PC-9 (cell line): ENCODE results near the gene GYPC.

ENCODE experiments used
- EZH2 ChIP-seq: fragments of 200-600 bp; sonication (generic); IDR thresholded peaks from 2 replicates; pipeline ENCODE4 v1.8.0; 2017; ENCODE audit warnings: antibody characterized with exemption, low read depth
- TF ChIP-seq, protein P1 (sequence below): fragments of 200-600 bp; sonication (generic); conservative IDR thresholded peaks from 2 replicates; pipeline ENCODE4 v1.6.1; 2017; ENCODE audit warnings: mixed run types, antibody characterized with exemption, mild to moderate bottlenecking, moderate library complexity

- TF ChIP-seq, protein P1, sequence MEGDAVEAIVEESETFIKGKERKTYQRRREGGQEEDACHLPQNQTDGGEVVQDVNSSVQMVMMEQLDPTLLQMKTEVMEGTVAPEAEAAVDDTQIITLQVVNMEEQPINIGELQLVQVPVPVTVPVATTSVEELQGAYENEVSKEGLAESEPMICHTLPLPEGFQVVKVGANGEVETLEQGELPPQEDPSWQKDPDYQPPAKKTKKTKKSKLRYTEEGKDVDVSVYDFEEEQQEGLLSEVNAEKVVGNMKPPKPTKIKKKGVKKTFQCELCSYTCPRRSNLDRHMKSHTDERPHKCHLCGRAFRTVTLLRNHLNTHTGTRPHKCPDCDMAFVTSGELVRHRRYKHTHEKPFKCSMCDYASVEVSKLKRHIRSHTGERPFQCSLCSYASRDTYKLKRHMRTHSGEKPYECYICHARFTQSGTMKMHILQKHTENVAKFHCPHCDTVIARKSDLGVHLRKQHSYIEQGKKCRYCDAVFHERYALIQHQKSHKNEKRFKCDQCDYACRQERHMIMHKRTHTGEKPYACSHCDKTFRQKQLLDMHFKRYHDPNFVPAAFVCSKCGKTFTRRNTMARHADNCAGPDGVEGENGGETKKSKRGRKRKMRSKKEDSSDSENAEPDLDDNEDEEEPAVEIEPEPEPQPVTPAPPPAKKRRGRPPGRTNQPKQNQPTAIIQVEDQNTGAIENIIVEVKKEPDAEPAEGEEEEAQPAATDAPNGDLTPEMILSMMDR = no peak
- no peak for TF ChIP-seq EZH2
Observed at GRCh38 chr2:126639276-126639675, 16.7 kb upstream of the GYPC start.
